ENCODE measurements around the gene ARHGEF4.

The ARHGEF4 gene

GRCh38 chr2:130951018-130951417 is 114.3 kb downstream of the ARHGEF4 start:
- H3K4me3 ChIP-seq (replicated peaks; ENCODE audit: low read depth, low read length): no peak overlapping the region
- no peak for TF ChIP-seq CTCF (IDR thresholded peaks at IDR 0.05; ENCODE audit: low read length, missing control alignments)
- DNase-seq (ENCODE audit: low read depth): no peak

GRCh38 chr2:130954873-130955272 is 118.2 kb downstream of the ARHGEF4 start:
- H3K4me3 ChIP-seq (replicated peaks; ENCODE audit: low read depth, low read length): no peak overlapping the region
- DNase-seq (ENCODE audit: low read depth): no peak
- no peak for TF ChIP-seq CTCF (IDR thresholded peaks at IDR 0.05; ENCODE audit: low read length, missing control alignments)

- TF ChIP-seq CTCF (IDR thresholded peaks at IDR 0.05; ENCODE audit: low read length, missing control alignments): no peak
- DNase-seq (ENCODE audit: low read depth): no peak
- H3K4me3 ChIP-seq (replicated peaks; ENCODE audit: low read depth, low read length): no peak overlapping the region
Measured at GRCh38 chr2:130957915-130958314, 121.2 kb downstream of the ARHGEF4 start.

GRCh38 chr2:130963196-130963848 is 126.6 kb downstream of the ARHGEF4 start:
- no peak overlapping the region for H3K4me3 ChIP-seq (replicated peaks; ENCODE audit: low read depth, low read length)
- no peak for TF ChIP-seq CTCF (IDR thresholded peaks at IDR 0.05; ENCODE audit: low read length, missing control alignments)
- no peak for DNase-seq (ENCODE audit: low read depth)

- H3K4me3 ChIP-seq (replicated peaks; ENCODE audit: low read depth, low read length): no peak overlapping the region
- peak; percentile 2 for TF ChIP-seq CTCF (IDR thresholded peaks at IDR 0.05; ENCODE audit: low read length, missing control alignments)
- DNase-seq (ENCODE audit: low read depth): peak; percentile 11
Measured at GRCh38 chr2:130963849-130964793, 127.4 kb downstream of the ARHGEF4 start.

- DNase-seq (ENCODE audit: low read depth): no peak
- H3K4me3 ChIP-seq (replicated peaks; ENCODE audit: low read depth, low read length): no peak overlapping the region
- TF ChIP-seq CTCF (IDR thresholded peaks at IDR 0.05; ENCODE audit: low read length, missing control alignments): no peak
Measured at GRCh38 chr2:130964931-130965330, 128.2 kb downstream of the ARHGEF4 start.

Measured in fibroblast of pulmonary artery (primary cell).